Testis (tissue), 2 donors: Measurements from ENCODE around the gene ZNF22.

Experiments
- CTCF ChIP-seq, 3 experiments: fragments of 450-650 bp in 2 of 3; fragments of 200-600 bp in 1 of 3; sonication (generic) in 1 of 3; IDR thresholded peaks; one replicate each; pipeline ENCODE4 v1.5.1; 2016 to 2019; ENCODE audit warnings: antibody characterized with exemption in 3 of 3, mild to moderate bottlenecking in 2 of 3, moderate library complexity in 1 of 3
- POLR2A ChIP-seq: fragments of 450-650 bp; IDR thresholded peaks from one replicate; pipeline ENCODE4 v1.6.1; 2017; ENCODE audit warnings: antibody characterized with exemption, mild to moderate bottlenecking, moderate library complexity

GRCh38 chr10:44990965-44991364 lies 9.8 kb upstream of the ZNF22 start:
- no peak for TF ChIP-seq POLR2A
- no peak for TF ChIP-seq CTCF (IDR thresholded peaks at IDR 0.05)
